IMR-90 (cell line): ENCODE measurements around the gene ABTB1. TPM values are rescaled to one million over a fixed set of nuclear protein-coding genes. Genes with fewer than 3 reads are reported as not detected.

Experiments
- ATAC-seq: fragments of 200-7000 bp; cut with Tn5 transposase; 2 replicates; pipeline ENCODE4 v1.9.1; 2020; ENCODE audit warnings: low read depth, mild to moderate bottlenecking, moderate library complexity
- BruUV-seq: library from RNA; stranded (reverse); fragments of 400-500 nt; replicated peaks from 2 replicates; lab custom pipeline; 2021; lab: Mats Ljungman, UMichigan
- CTCF ChIA-PET: fragments of 300-600 bp; formaldehyde crosslinking; extraction: SDS; loops from one replicate; lab custom pipeline; 2021; ENCODE audit warnings: antibody characterized with exemption; lab: Yijun Ruan, JAX
- POLR2A ChIA-PET: fragments of 300-600 bp; sonication (Branson Sonifier 250); formaldehyde crosslinking; loops from one replicate; lab custom pipeline; 2022; ENCODE audit warnings: antibody characterized with exemption; ENCODE audit not compliant: unreplicated experiment; lab: Charles Lee
- DNase-seq: peaks from one replicate; pipeline ENCODE4 v3.0.0; 2013
- H2AFZ ChIP-seq: replicated peaks from 2 replicates; pipeline ENCODE3; 2013; ENCODE audit warnings: low read length, mild to moderate bottlenecking; ENCODE audit not compliant: poor library complexity
- H2AK5ac ChIP-seq: 2 replicates; pipeline ENCODE4 v1.6.1; 2013; ENCODE audit warnings: low read depth, low read length, inconsistent platforms
- H2AK9ac ChIP-seq: replicated peaks from 2 replicates; pipeline ENCODE3; 2013; ENCODE audit warnings: mild to moderate bottlenecking, low read depth, low read length, moderate library complexity; ENCODE audit not compliant: poor library complexity
- H2BK120ac ChIP-seq: 2 replicates; pipeline ENCODE4 v1.6.1; 2013; ENCODE audit warnings: low read depth, low read length, inconsistent platforms
- H2BK15ac ChIP-seq: 3 replicates; pipeline ENCODE4 v1.6.1; 2013; ENCODE audit warnings: low read depth, low read length, inconsistent platforms
- H2BK20ac ChIP-seq: 2 replicates; pipeline ENCODE4 v1.6.1; 2013; ENCODE audit warnings: low read depth, mild to moderate bottlenecking, inconsistent platforms, low read length, moderate library complexity
- H2BK5ac ChIP-seq: 2 replicates; pipeline ENCODE4 v1.6.1; 2013; ENCODE audit warnings: mild to moderate bottlenecking, low read depth, low read length, inconsistent platforms; ENCODE audit not compliant: poor library complexity, severe bottlenecking
- H3K14ac ChIP-seq: replicated peaks from 2 replicates; pipeline ENCODE4 v1.6.1; 2013; ENCODE audit warnings: low read depth, low read length, inconsistent platforms
- H3K18ac ChIP-seq: 2 replicates; pipeline ENCODE4 v1.6.1; 2013; ENCODE audit warnings: low read depth, low read length, control low read depth
- H3K23ac ChIP-seq: 2 replicates; pipeline ENCODE4 v1.6.1; 2013; ENCODE audit warnings: low read depth, low read length, inconsistent platforms
- H3K27ac ChIP-seq: 2 replicates; pipeline ENCODE4 v1.5.1; 2013; ENCODE audit warnings: mild to moderate bottlenecking, control low read depth, low read length; ENCODE audit not compliant: insufficient read depth
- H3K27me3 ChIP-seq: 2 replicates; pipeline ENCODE4 v1.6.1; 2013; ENCODE audit warnings: low read length; ENCODE audit not compliant: control insufficient read depth, insufficient read depth
- H3K36me3 ChIP-seq: 2 replicates; pipeline ENCODE4 v1.6.1; 2013; ENCODE audit warnings: low read length, mixed read lengths; ENCODE audit not compliant: control insufficient read depth, insufficient read depth
- H3K4ac ChIP-seq: 2 replicates; pipeline ENCODE4 v1.6.1; 2013; ENCODE audit warnings: low read depth, low read length, inconsistent platforms
- H3K4me1 ChIP-seq: 2 replicates; pipeline ENCODE4 v1.6.1; 2013; ENCODE audit warnings: low read length, mixed read lengths; ENCODE audit not compliant: control insufficient read depth, insufficient read depth
- H3K4me2 ChIP-seq: 2 replicates; pipeline ENCODE4 v1.6.1; 2013; ENCODE audit warnings: low read depth, mild to moderate bottlenecking, control low read depth, low read length, moderate library complexity
- H3K4me3 ChIP-seq: 2 replicates; pipeline ENCODE4 v1.5.1; 2013; ENCODE audit warnings: low read depth, mild to moderate bottlenecking, control low read depth, low read length, moderate library complexity; ENCODE audit not compliant: insufficient read depth
- H3K56ac ChIP-seq: 2 replicates; pipeline ENCODE4 v1.6.1; 2013; ENCODE audit warnings: low read length, inconsistent platforms; ENCODE audit not compliant: insufficient read depth; ENCODE audit errors: extremely low read depth
- H3K79me1 ChIP-seq, 2 experiments: 2 replicates each; pipeline ENCODE4 v1.6.1; 2013; ENCODE audit warnings: low read length in 2 of 2, inconsistent platforms in 1 of 2, low read depth in 1 of 2
- H3K9ac ChIP-seq: 2 replicates; pipeline ENCODE4 v1.6.1; 2013; ENCODE audit warnings: low read depth, low read length, control low read depth
- H3K9me1 ChIP-seq: 2 replicates; pipeline ENCODE4 v1.6.1; 2013; ENCODE audit warnings: low read length, inconsistent platforms; ENCODE audit not compliant: insufficient read depth
- H3K9me3 ChIP-seq: 2 replicates; pipeline ENCODE4 v1.6.1; 2013; ENCODE audit warnings: low read length; ENCODE audit not compliant: control insufficient read depth, insufficient read depth
- H4K20me1 ChIP-seq: 2 replicates; pipeline ENCODE4 v1.6.1; 2013; ENCODE audit warnings: low read length, inconsistent platforms; ENCODE audit not compliant: insufficient read depth
- H4K5ac ChIP-seq: 2 replicates; pipeline ENCODE4 v1.6.1; 2013; ENCODE audit warnings: mild to moderate bottlenecking, low read depth, low read length, control low read depth
- H4K8ac ChIP-seq, 2 experiments: 2 replicates each; pipeline ENCODE4 v1.6.1; 2013; ENCODE audit warnings: low read depth in 2 of 2, low read length in 2 of 2, control low read depth in 1 of 2, inconsistent platforms in 1 of 2
- H4K91ac ChIP-seq: 2 replicates; pipeline ENCODE4 v1.6.1; 2013; ENCODE audit warnings: low read depth, low read length, inconsistent platforms; ENCODE audit not compliant: insufficient read depth
- FOS ChIP-seq: fragments of 150-350 bp; IDR thresholded peaks from 2 replicates; pipeline ENCODE4 v1.6.1; 2016; ENCODE audit warnings: low read depth, low read length
- MAFK ChIP-seq: IDR thresholded peaks from 2 replicates; pipeline ENCODE4 v1.6.1; 2012; ENCODE audit warnings: low read depth, low read length, improper control_type of control experiment
- WGBS, 2 experiments: methylation state at CpG; one replicate each; pipeline versions ENCODE4 v1.1.5 to v1.1.7; 2013; ENCODE audit warnings: missing lambda C conversion rate in 2 of 2; ENCODE audit not compliant: insufficient read length in 1 of 2; ENCODE audit errors: extremely low coverage in 2 of 2; 5-methylcytosine and 5-hydroxymethylcytosine counted together
- dilution Hi-C: fragments of 300-500 bp; cut with HindIII; formaldehyde crosslinking; loops from one replicate; pipeline ENCODE4 v1.14.3; 2018; ENCODE audit warnings: low sequenced_read_pairs; ENCODE audit not compliant: unreplicated experiment
- in situ Hi-C: fragments of 300-500 bp; cut with MboI; formaldehyde crosslinking; loops from 3 replicates; pipeline ENCODE4 v1.14.3; 2019; ENCODE audit warnings: low sequenced_read_pairs, inconsistent platforms, mixed read lengths
- intact Hi-C: fragments of 100-400 bp; cut with micrococcal nuclease; formaldehyde crosslinking; loops from 2 replicates; pipeline ENCODE4 v1.10.0; 2022
- polyA plus RNA-seq, 3 experiments: library from polyadenylated mRNA; depleted of rRNA; stranded (reverse); fragments of >200 nt; gene quantifications; 2 replicates each; pipeline ENCODE4 v1.2.3, GENCODE V29; 2012; ENCODE audit warnings: low replicate concordance in 1 of 3
- total RNA-seq: library from RNA; depleted of rRNA; stranded (reverse); fragments of >200 nt; gene quantifications from 2 replicates; pipeline ENCODE4 v1.2.3, GENCODE V29; 2012
- TF ChIP-seq, protein P1 (sequence below): fragments of 150-350 bp; IDR thresholded peaks from 2 replicates; pipeline ENCODE4 v1.6.1; 2017; ENCODE audit warnings: mild to moderate bottlenecking, antibody characterized with exemption, low read length, low read depth

The ABTB1 gene
- total and polyA plus RNA-seq, 2 of the 4 experiments (the other 2 are of a cell fraction): 3.2 to 23.0 TPM

DNA sequence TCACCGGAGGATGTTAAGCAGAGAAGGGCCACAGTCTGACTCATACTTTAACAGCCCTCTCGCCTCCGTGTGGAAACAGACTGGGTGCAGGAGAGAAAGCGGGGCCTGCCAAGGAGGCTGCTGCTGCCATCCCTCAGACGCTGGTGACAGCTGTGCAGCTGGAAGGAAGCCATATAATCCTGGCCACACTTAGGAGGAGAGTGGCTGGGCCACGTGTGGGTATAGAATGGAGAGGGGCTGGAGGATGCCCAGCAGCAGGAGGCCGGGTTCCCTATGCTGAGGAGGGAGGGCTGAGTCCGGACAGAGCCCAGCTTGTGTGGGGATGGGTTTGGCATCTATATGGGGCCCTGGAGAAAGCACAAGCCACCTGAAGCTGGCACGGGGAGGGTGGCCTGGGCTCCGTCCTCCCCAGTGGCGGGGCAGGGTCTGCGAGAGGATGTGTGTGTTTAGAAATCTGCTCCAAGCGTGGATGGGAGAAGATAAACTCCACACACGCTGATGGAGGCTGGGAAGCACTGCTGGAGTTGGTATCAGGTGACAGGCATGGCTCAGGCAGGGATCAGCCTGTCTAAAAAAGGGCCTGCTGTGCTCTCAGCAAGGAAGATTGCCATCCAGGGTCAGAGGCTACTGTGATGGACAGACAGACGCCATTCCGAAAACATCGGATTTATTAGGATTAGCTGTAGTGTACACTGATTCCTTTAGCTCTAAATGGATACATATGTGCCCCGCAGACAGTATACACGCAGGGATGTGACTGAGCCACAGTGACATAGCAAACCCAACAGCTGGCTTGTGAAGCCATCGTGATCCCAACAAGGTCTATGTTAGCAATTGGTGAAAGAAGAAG, 15.9 kb downstream of the ABTB1 start:
- WGBS, 2 experiments: 54% methylated on average over 6 of the region's 20 CpGs; no CpG with 5 or more reads in 1 of the 2 experiments
- H3K79me1 ChIP-seq: peaks cover 0 to 26% of the 10 kb centered on the region in 2 experiments; a peak in 2 of 4 replicates

More for the DNA sequence above, 15.9 kb downstream of the ABTB1 start:
- BruUV-seq: no TSS peak
- H3K23ac ChIP-seq: peak overlapping the region; percentile 62
- H3K4me2 ChIP-seq: peak overlapping the region; percentile 4; the same call in 1 of the 2 replicates
- peak overlapping the region; percentile 61 for H4K5ac ChIP-seq
- peak; percentile 32 for ATAC-seq
- H2AK9ac ChIP-seq: peak overlapping the region; percentile 96
- CTCF ChIA-PET: interaction anchor here (0.7 kb wide), 1 partner anchor 283 kb away, joined by 3 read pairs; no protein-coding TSS in a partner anchor
- no peaks in the 10 kb centered on the region for H3K9me3 ChIP-seq
- H2BK5ac ChIP-seq: peak overlapping the region; percentile 89
- dilution Hi-C loops: no loop called here
- intact Hi-C loops: no loop called here
- peaks cover 12% of the 10 kb centered on the region; the same call in 1 of the 2 replicates for H3K36me3 ChIP-seq
- H2AFZ ChIP-seq: peak overlapping the region; percentile 73
- POLR2A ChIA-PET: no interaction called here
- H4K8ac ChIP-seq: peak overlapping the region; percentile 90 to 91; a peak in 3 of 4 replicates
- peak; percentile 65 for DNase-seq
- H3K4me1 ChIP-seq: peaks cover 26% of the 10 kb centered on the region
- H3K4ac ChIP-seq: peak overlapping the region; percentile 98
- TF ChIP-seq FOS: peak; percentile 41; the same call in 1 of the 2 replicates
- TF ChIP-seq, protein P1, sequence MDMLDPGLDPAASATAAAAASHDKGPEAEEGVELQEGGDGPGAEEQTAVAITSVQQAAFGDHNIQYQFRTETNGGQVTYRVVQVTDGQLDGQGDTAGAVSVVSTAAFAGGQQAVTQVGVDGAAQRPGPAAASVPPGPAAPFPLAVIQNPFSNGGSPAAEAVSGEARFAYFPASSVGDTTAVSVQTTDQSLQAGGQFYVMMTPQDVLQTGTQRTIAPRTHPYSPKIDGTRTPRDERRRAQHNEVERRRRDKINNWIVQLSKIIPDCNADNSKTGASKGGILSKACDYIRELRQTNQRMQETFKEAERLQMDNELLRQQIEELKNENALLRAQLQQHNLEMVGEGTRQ: 0 out of 2 replicates have a peak, but pooled peaks have one; percentile 11
- TF ChIP-seq MAFK: no peak
- H3K27me3 ChIP-seq: no peaks in the 10 kb centered on the region
- H2BK120ac ChIP-seq: peak overlapping the region; percentile 98
- H3K4me3 ChIP-seq: no peak overlapping the region
- peaks cover 26% of the 10 kb centered on the region for H3K9me1 ChIP-seq
- H2BK20ac ChIP-seq: peak overlapping the region; percentile 93
- peak overlapping the region; percentile 80 for H3K27ac ChIP-seq
- peak overlapping the region; percentile 99 for H2BK15ac ChIP-seq
- peak overlapping the region; percentile 98 for H2AK5ac ChIP-seq
- in situ Hi-C loops: no loop called here
- peak overlapping the region; percentile 93 for H3K14ac ChIP-seq
- no peak overlapping the region; the same call in 1 of the 2 replicates for H3K9ac ChIP-seq
- H3K18ac ChIP-seq: peak overlapping the region; percentile 84
- no peaks in the 10 kb centered on the region for H4K20me1 ChIP-seq
- peak overlapping the region; percentile 59 for H3K56ac ChIP-seq
- peak overlapping the region; percentile 94 for H4K91ac ChIP-seq
